Smooth muscle cell of the brain vasculature (primary cell): Measurements from ENCODE around the gene XAGE5.
"Not testable (repeated sequence)": the region's sequence is repeated elsewhere in the genome, so short reads cannot be mapped to it uniquely, and the experiment has no call there.

Experiments
- DNase-seq: peaks from one replicate; pipeline ENCODE4 v3.0.0-alpha.2; 2012; ENCODE audit warnings: low read depth, low spot score

The XAGE5 gene

GRCh38 chrX:52811065-52811625, at the start of gene XAGE5:
XAGE5 (plus strand) TSS chrX:52811287; CDS start chrX:52812567, 1,280 bp downstream.
- no peak for DNase-seq

GRCh38 chrX:52765983-52766382, 45.1 kb upstream of the XAGE5 start:
- not testable (repeated sequence) for DNase-seq

GRCh38 chrX:52773504-52773903, 37.6 kb upstream of the XAGE5 start:
- not testable (repeated sequence) for DNase-seq

GRCh38 chrX:52797327-52797726, 13.8 kb upstream of the XAGE5 start, which contains the start of gene SPANXN5:
SPANXN5 (minus strand) TSS chrX:52797427; CDS start chrX:52797348, 79 bp downstream.
- not testable (repeated sequence) for DNase-seq

- DNase-seq, result not testable (repeated sequence)
Measured at GRCh38 chrX:52804876-52805275, 6.2 kb upstream of the XAGE5 start.

- DNase-seq, result no peak
Measured at GRCh38 chrX:52819788-52820187, 8.7 kb downstream of the XAGE5 start.

- DNase-seq, result no peak
Measured at GRCh38 chrX:52821079-52821760, 10.1 kb downstream of the XAGE5 start.

- DNase-seq, result no peak
Measured at GRCh38 chrX:52824608-52825007, 13.5 kb downstream of the XAGE5 start.

GRCh38 chrX:52830551-52830950, 19.5 kb downstream of the XAGE5 start:
- no peak for DNase-seq

- DNase-seq, result no peak
Measured at GRCh38 chrX:52839137-52839536, 28.1 kb downstream of the XAGE5 start.

GRCh38 chrX:52843619-52844018, 32.5 kb downstream of the XAGE5 start:
- DNase-seq, result not testable (repeated sequence)

GRCh38 chrX:52852110-52852860, 41.2 kb downstream of the XAGE5 start:
- DNase-seq, result no peak

- not testable (repeated sequence) for DNase-seq
Measured at GRCh38 chrX:52856991-52857525, 46.0 kb downstream of the XAGE5 start.

GRCh38 chrX:52865343-52865998, 54.4 kb downstream of the XAGE5 start:
- no peak for DNase-seq
